ENCODE measurements around the gene GNE.
"Not testable (repeated sequence)": the region's sequence is repeated elsewhere in the genome, so short reads cannot be mapped to it uniquely, and the experiment has no call there.

The GNE gene, protein sequence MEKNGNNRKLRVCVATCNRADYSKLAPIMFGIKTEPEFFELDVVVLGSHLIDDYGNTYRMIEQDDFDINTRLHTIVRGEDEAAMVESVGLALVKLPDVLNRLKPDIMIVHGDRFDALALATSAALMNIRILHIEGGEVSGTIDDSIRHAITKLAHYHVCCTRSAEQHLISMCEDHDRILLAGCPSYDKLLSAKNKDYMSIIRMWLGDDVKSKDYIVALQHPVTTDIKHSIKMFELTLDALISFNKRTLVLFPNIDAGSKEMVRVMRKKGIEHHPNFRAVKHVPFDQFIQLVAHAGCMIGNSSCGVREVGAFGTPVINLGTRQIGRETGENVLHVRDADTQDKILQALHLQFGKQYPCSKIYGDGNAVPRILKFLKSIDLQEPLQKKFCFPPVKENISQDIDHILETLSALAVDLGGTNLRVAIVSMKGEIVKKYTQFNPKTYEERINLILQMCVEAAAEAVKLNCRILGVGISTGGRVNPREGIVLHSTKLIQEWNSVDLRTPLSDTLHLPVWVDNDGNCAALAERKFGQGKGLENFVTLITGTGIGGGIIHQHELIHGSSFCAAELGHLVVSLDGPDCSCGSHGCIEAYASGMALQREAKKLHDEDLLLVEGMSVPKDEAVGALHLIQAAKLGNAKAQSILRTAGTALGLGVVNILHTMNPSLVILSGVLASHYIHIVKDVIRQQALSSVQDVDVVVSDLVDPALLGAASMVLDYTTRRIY

DNA sequence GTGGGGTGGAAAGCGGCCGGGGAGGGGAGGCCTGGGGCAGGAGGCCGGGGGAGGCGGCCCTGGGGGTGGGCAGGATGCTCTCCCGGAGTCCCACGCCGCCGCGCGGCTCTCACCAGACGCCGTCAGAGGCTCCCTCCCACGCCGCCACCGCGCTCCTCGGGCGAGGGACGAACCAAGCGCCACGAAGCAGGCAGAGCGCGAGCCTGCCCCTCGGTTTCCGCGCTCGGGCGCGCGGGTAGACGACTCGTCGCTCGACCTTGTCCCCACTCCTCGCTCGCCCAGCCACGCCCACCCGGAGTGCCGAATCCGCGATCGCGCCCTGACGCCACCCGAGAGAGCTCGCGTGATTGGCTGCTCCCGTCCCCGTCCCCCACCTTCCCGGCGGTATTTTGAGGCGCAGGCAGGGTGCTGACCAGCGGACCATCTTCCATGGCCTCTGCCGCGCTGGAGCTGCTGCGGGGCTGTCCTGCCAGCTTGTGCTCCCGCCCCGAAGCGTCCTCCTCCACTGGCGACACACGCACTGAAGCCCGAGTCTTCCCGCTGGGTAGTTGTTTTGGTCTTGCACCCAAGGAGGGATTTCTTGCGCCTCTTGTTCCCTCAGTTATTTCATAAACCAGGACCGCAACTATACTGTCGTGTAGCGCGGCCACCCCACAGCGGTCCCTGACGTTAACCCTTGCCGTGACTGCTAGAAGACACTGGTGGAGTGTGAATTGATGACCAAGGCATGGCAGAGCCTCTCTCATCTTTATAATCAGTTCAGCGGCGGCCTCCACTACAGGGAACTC, at the start of gene GNE:
TSS of gene GNE (minus strand) at position 241 of the 788 bp plus-strand sequence. CDS start 9,093 bp downstream, outside the sequence.
- peak; percentile 96 to 97 for DNase-seq

DNA sequence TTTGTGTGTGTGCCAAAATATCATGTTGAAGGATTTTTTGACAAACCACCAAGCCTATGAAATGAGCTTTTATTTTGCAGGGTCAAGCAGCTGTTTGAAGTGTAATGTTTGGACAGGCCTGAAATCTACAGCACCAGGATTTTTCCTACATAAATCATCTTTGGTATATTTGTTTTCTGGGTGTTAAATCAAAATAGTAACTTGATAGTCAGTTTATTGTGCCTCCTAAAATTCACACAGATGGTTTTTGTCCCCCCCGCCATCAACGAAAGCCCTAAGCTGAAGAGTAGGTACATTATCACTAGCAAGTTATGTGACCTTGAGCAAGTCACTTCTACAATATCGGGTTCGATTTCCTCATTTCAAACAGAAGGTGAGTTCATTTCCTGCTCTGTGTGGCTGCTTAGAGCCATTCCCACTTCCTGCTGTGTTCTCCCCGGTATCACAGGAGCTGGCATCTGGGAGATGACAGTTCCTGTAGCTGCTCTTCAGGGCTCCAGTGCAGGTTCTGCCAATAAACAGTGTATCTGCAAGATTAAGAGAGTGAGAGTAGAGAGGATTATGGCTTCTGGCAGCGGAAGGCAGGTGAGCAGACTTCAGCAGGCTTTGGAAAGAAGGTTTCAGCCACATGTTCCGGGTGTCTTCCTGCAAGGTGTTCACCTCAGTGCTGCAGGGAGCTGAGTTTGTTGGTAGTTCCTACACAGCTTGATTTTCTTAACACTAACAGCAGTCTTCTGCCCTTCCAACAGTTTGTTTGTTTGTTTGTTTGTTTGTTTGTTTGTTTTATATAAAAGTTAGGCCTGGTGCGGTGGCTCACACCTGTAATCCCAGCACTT, 48.4 kb upstream of the GNE start:
- DNase-seq, result no peak

DNA sequence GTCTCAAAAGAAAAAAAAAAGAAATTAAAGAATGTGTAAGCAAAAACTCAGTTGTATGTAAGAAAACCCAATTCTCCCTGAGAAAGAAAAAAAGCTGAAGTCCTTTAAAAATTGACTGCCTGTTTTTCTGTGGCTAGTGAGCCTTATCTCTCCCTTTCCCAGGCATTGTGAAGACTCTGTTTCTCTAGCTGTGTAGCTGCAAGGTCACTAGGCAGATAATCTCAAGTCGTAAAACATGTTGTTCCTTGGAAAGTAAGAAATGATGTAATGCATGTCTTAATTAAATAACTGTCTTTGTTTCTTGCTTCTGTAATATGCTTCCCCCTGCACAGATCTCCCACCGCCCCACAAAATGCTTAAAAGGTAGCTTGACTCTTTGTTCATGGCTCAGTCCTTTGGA, 46.1 kb upstream of the GNE start:
- not testable (repeated sequence) for DNase-seq

DNA sequence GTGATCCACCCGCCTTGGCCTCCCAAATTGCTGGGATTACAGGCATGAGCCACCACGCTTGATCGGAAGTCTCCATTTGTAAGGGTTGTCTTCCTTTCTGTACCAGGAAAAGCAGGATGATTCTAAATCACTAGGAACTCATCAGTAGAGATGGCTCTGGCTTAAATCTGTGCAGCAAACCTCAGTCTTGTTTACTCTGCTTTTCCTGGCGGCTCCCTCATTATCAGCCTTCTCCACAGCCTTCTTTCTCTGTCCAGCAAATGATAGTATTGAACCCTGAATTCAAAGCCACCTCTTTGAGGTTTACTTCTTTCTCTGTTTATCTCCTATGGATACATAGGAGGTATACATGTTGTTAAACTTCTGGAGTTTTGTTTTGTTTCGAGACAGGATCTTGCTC, 43.0 kb upstream of the GNE start:
- DNase-seq, result no peak

DNA sequence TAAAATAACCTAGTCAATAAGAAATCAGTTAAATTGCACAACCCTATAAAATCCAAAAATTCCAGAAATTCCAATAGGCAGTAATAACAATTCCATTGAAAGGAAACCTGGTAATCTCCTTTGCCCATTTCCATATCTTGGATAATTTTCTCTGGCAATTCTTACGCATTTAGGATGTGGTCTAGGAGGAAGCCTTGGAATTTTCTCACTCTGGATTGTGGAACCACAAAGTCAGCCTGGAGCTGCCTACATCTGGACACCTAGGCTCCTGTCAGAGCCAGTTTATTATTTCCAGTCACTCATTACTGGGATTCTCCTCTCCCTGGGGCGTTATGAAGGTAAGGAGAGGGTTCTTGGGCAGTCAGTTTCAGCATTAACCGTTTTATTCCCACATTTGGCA, 40.3 kb upstream of the GNE start:
- no peak for DNase-seq

- no peak for DNase-seq
These were observed 39.5 kb upstream of the GNE start for GRCh38 chr9:36297798-36298197.

DNA sequence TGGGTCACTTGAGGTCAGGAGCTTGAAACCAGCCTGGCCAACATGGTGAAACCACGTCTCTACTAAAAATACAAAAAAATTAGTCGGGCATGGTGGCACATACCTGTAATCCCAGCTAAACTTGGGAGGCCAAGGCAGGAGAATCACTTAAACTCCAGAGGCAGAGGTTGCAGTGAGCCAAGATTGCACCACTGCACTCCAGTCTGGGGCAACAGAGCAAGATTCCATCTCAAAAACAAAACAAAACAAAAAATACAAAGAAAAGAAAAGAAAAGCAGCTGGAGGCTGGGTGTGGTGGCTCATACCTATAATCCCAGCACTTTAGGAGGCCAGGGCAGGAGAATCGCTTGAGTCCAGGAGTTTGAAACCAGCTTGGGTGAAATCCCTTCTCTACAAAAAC, 36.7 kb upstream of the GNE start:
- DNase-seq, result not testable (repeated sequence)

DNA sequence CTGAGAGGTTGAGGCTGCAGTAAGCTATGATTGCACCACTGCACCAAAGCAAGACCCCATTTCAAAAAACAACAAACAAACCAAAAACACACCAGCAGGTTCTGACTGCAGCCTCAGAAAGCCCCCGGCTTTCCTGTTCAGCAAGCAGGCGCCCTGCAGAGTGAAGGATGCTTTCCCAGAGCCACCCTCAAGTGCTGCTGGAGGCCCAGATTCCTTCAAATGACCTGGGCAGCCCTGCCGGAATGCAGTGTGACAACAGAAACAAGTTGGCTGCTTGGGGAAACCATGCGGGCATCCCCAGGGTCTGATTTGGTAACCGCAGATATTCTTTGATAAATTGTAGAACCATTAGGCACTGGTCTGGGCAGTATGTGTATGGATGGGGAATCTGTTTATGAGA, 35.7 kb upstream of the GNE start:
- no peak for DNase-seq

DNA sequence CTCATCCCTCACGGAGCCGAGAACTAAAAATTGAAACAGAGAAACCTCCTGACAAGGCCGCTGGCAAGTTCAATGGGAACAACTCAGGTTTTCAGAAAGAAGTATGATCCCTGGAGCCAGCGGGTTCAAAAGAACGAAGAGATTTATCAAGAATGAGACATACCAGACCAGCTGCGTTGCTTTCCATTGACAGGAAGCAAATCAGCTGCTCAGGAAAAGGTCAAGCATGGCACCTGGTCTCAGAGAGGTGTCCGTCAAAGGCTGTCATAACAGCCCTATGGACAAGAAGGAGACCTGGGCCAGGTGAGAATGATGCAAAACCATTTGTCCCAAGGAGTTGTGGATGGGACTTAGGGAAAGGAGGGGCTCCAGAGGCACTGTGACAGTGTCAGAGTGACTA, 34.9 kb upstream of the GNE start:
- DNase-seq, result no peak

DNA sequence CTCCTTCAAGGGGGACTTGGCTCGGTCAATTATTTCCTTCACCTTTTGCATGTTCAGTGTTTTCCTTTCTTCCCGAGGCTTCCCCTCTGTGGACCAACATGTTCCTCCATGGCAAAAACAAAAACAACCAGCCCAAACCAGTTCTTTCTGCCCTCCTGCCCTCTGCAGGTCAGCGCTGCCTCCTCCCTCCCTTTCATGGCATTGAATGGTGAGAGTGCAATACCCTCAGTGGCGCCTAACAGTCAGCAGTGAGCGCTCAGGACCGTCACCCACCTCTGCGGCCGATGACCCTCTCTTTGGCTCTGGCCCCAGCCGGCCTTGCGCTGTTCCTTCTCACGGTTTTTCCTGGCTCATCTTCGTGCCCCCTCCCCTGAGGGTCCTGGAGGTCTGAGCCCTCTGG, 34.4 kb upstream of the GNE start:
- DNase-seq, result no peak

- no peak for DNase-seq
These were observed 32.7 kb upstream of the GNE start for GRCh38 chr9:36290996-36291395.

DNA sequence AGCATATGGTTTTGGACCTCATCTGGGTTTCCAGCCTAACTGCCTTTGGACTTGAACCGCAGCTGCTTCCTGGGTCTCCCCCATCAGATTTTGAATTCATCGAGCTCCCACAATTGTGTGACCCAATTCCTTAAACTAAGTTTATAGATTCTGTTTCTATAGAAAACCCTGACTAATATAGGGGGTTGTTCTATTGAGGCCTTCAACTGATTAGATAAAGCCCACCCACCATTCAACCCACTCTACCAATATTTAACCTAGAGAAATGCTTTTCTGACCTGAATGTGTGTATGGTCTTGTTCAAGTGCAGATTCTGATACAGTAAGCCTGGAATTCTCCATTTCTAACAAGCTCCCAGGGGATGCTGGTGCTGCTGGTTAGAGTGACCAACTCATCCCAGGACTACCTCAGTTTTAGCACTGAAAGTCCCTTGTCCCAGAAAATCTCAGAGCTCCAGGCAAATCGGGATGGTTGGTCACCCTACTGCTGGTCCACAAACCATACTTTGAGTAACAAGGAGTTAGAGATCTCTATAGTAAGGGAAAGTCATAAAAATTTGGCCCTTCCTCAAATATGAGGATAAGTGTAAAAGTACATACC, 31.7 kb upstream of the GNE start:
- DNase-seq, result no peak

DNA sequence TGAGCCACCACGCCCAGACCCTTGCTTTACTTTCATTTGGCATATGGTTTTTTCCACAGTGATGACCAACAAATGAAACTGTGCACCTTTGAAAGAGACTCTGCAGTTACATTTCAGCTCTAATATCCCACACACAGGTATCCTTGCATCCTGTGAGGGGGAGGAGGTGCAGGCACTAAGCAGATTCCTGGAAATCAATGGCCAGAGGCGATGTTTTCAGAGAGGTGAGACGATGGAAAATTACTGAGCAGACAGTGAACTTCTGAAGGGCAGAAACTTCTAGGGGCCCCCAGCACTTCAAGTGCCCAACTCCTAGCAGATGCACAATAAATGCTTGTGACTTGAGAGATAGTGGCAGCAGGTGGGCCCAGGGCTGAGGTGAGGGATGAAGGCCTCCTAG, 29.8 kb upstream of the GNE start:
- no peak for DNase-seq

DNA sequence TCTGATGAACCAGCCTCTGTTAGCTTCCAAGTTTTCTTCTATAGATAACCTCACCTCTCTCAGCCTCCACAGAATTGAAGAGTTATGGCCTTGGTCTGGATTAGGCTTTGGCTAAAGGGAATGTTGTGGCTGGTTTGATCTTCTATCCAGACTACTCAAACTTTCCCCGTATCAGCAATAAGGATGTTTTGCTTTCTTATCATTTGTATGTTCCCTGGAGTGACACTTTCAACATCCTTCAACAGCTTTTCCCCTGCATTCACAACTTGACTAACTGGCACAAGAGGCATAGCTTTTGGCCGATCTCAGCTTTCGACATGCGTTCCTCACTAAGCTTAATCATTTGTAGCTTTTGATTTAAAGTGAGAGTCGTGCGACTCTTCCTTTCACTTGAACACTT, 28.1 kb upstream of the GNE start:
- no peak for DNase-seq

GRCh38 chr9:36284226-36284625, 26.0 kb upstream of the GNE start:
- DNase-seq, result no peak

GRCh38 chr9:36282275-36282674, 24.0 kb upstream of the GNE start:
- no peak for DNase-seq

- DNase-seq, result no peak
These were observed 22.7 kb upstream of the GNE start for GRCh38 chr9:36280989-36281388.

- no peak for DNase-seq
These were observed 20.0 kb upstream of the GNE start for GRCh38 chr9:36278243-36278642.

- no peak for DNase-seq
These were observed 18.5 kb upstream of the GNE start for GRCh38 chr9:36276781-36277181.

- no peak for DNase-seq
These were observed 18.0 kb upstream of the GNE start for GRCh38 chr9:36276254-36276653.

- DNase-seq, result no peak
These were observed 16.8 kb upstream of the GNE start for GRCh38 chr9:36275060-36275459.

DNA sequence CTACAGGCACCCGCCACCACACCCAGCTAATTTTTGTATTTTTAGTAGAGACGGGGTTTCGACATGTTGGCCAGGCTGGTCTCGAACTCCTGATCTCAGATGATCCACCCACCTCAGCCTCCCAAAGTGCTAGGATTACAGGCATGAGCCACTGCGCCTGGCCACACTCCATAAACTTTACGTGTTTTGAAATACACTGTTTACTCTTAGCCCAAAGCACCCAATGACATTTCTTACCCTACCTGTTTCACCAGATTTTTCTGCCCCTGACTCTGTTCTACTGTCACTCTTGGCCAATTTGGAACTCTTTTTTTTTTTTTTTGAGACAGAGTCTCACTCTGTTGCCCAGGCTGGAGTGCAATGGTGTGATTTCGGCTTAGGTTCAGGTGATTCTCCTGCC, 15.1 kb upstream of the GNE start:
- not testable (repeated sequence) for DNase-seq

Measured in CD4-positive, alpha-beta T cell treated with Interleukin-1 beta for 1 hour (primary cell).